Mesenchymal stem cell (in vitro differentiated cells and primary cell): ENCODE results near the gene GLI1.

Source experiments
- DNase-seq: peaks from one replicate; pipeline ENCODE4 v3.0.0-alpha.2; 2013
- H2AFZ ChIP-seq: one replicate; pipeline ENCODE4 v1.6.1; 2013; ENCODE audit warnings: low read depth, mild to moderate bottlenecking, control low read depth, inconsistent platforms, low read length, moderate library complexity
- H2AK5ac ChIP-seq: 2 replicates; pipeline ENCODE4 v1.6.1; 2013; ENCODE audit warnings: low read length, moderate library complexity, mild to moderate bottlenecking, inconsistent platforms; ENCODE audit not compliant: severe bottlenecking
- H2BK120ac ChIP-seq: one replicate; pipeline ENCODE4 v1.6.1; 2013; ENCODE audit warnings: low read depth, mild to moderate bottlenecking, inconsistent platforms, low read length, moderate library complexity
- H2BK12ac ChIP-seq, 2 experiments: one replicate each; pipeline ENCODE4 v1.6.1; 2013; ENCODE audit warnings: inconsistent platforms in 2 of 2, low read length in 2 of 2, mild to moderate bottlenecking in 2 of 2, moderate library complexity in 2 of 2, control low read depth in 1 of 2
- H2BK15ac ChIP-seq: one replicate; pipeline ENCODE4 v1.6.1; 2013; ENCODE audit warnings: mild to moderate bottlenecking, low read depth, inconsistent platforms; ENCODE audit not compliant: poor library complexity, severe bottlenecking
- H2BK5ac ChIP-seq: 2 replicates; pipeline ENCODE4 v1.6.1; 2013; ENCODE audit warnings: low read depth, mild to moderate bottlenecking, low read length, control low read depth, inconsistent platforms; ENCODE audit not compliant: poor library complexity, severe bottlenecking
- H3K14ac ChIP-seq, 2 experiments: one replicate each; pipeline ENCODE4 v1.6.1; 2013; ENCODE audit warnings: inconsistent platforms in 2 of 2, low read length in 2 of 2, control low read depth in 1 of 2, mild to moderate bottlenecking in 1 of 2, moderate library complexity in 1 of 2
- H3K18ac ChIP-seq, 2 experiments: one replicate each; pipeline ENCODE4 v1.6.1; 2013; ENCODE audit warnings: inconsistent platforms in 2 of 2, low read length in 2 of 2, control low read depth in 1 of 2, low read depth in 1 of 2, mild to moderate bottlenecking in 1 of 2
- H3K23ac ChIP-seq, 2 experiments: one replicate each; pipeline ENCODE4 v1.6.1; 2013; ENCODE audit warnings: inconsistent platforms in 2 of 2, low read length in 2 of 2, mild to moderate bottlenecking in 2 of 2, moderate library complexity in 2 of 2, control low read depth in 1 of 2
- H3K27ac ChIP-seq: 2 replicates; pipeline ENCODE4 v1.5.1; 2013; ENCODE audit warnings: mild to moderate bottlenecking, moderate library complexity, low read length, control low read depth, inconsistent platforms; ENCODE audit not compliant: poor library complexity, severe bottlenecking
- H3K27me3 ChIP-seq, 2 experiments: 2 replicates each; pipeline versions ENCODE4 v1.6.1 to v1.7.0; 2013; ENCODE audit warnings: low read length in 2 of 2, mild to moderate bottlenecking in 2 of 2, moderate library complexity in 2 of 2, control low read depth in 1 of 2, inconsistent platforms in 1 of 2; ENCODE audit not compliant: control insufficient read depth in 1 of 2, insufficient read depth in 1 of 2
- H3K36me3 ChIP-seq, 2 experiments: 2 replicates each; pipeline versions ENCODE4 v1.6.1 to v1.7.0; 2013; ENCODE audit warnings: low read length in 2 of 2, control low read depth in 1 of 2, inconsistent platforms in 1 of 2, low read depth in 1 of 2, mild to moderate bottlenecking in 1 of 2; ENCODE audit not compliant: insufficient read depth in 2 of 2, control insufficient read depth in 1 of 2
- H3K4ac ChIP-seq, 2 experiments: one replicate each; pipeline ENCODE4 v1.6.1; 2013; ENCODE audit warnings: inconsistent platforms in 2 of 2, low read length in 2 of 2, mild to moderate bottlenecking in 2 of 2, moderate library complexity in 2 of 2, control low read depth in 1 of 2, low read depth in 1 of 2
- H3K4me1 ChIP-seq: 2 replicates; pipeline ENCODE4 v1.6.1; 2013; ENCODE audit warnings: low read depth, low read length, control low read depth; ENCODE audit not compliant: control insufficient read depth, insufficient read depth
- H3K4me2 ChIP-seq: 2 replicates; pipeline ENCODE4 v1.6.1; 2013; ENCODE audit warnings: low read length, mild to moderate bottlenecking, inconsistent platforms; ENCODE audit not compliant: poor library complexity, severe bottlenecking
- H3K4me3 ChIP-seq, 2 experiments: 2 replicates each; pipeline versions ENCODE4 v1.5.1 to v1.7.0; 2013; ENCODE audit warnings: low read length in 2 of 2, mild to moderate bottlenecking in 2 of 2, control low read depth in 1 of 2, low read depth in 1 of 2; ENCODE audit not compliant: insufficient read depth in 1 of 2
- H3K79me1 ChIP-seq: replicated peaks from 2 replicates; pipeline ENCODE4 v1.6.1; 2013; ENCODE audit warnings: mild to moderate bottlenecking, control low read depth, low read length, inconsistent platforms; ENCODE audit not compliant: poor library complexity, severe bottlenecking
- H3K9ac ChIP-seq: 2 replicates; pipeline ENCODE4 v1.7.0; 2013; ENCODE audit warnings: mild to moderate bottlenecking, low read length, moderate library complexity
- H3K9me3 ChIP-seq: 2 replicates; pipeline ENCODE4 v1.7.0; 2013; ENCODE audit warnings: mild to moderate bottlenecking, low read length; ENCODE audit not compliant: control insufficient read depth
- H4K8ac ChIP-seq: one replicate; pipeline ENCODE4 v1.6.1; 2013; ENCODE audit warnings: inconsistent platforms, mild to moderate bottlenecking, low read length, moderate library complexity
- H4K91ac ChIP-seq: one replicate; pipeline ENCODE4 v1.6.1; 2013; ENCODE audit warnings: mild to moderate bottlenecking, low read length, inconsistent platforms
- WGBS: methylation state at CpG from one replicate; pipeline ENCODE4 v1.1.7; 2013; ENCODE audit warnings: mixed read lengths; 5-methylcytosine and 5-hydroxymethylcytosine counted together

The GLI1 gene

DNA sequence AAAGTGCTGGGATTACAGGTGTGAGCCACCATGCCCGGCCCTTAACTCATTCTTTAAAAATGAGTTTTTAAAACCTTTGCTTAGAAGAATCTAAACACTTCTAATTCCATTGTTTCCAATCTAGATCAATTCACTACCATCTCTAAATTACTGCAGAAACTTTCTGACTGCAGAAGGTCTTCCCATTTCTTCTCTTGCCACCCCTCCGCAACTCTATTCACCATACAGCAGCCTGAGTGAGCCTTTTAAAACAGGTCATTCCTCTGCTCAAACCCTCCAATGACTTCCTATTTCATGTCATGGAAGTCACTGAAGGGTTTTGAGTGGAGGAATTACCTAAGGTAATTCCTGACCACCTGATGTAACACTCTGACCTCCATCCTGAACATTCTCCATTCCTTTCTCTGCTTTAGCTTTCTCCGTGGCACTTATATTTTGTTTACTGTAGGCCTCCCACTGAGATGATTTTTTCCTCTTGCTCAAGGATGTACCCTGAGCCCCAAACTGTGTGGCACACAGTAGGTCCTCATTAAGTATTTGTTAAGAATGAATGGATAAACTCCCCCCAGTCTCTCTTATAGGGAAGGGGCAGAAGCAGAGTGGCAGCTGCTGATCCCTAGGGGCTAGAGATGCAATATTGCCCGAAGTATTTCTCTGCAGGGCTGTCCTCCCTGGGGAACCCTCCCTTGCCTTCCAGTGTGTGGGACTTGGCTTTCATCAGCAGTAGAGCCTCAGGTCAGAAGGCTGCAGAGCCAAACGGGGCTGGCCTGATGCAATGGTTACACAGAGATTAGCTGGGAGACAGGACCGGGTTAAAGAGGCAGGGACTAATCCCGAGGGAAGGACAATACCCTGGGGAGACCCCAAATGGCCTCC lies 59.6 kb downstream of the GLI1 start:
- peak overlapping the region; percentile 98 for H3K9ac ChIP-seq
- H2AK5ac ChIP-seq = no peak overlapping the region
- 33% methylated on average over 7 of the region's 7 CpGs for WGBS
- peak overlapping the region in 1 of 2 experiments; percentile 82 for H3K14ac ChIP-seq
- peak; percentile 43 for DNase-seq
- H4K91ac ChIP-seq = peak overlapping the region; percentile 19
- no peak overlapping the region for H4K8ac ChIP-seq
- H3K79me1 ChIP-seq = peaks cover 5% of the 10 kb centered on the region
- no peak overlapping the region for H3K23ac ChIP-seq
- no peak overlapping the region for H2BK120ac ChIP-seq
- H3K36me3 ChIP-seq = peaks cover 26 to 50% of the 10 kb centered on the region in 2 experiments
- H3K27me3 ChIP-seq = no peaks in the 10 kb centered on the region
- H3K27ac ChIP-seq = peak overlapping the region; percentile 95
- H3K4ac ChIP-seq = peak overlapping the region; percentile 14 to 15
- no peak overlapping the region for H2BK12ac ChIP-seq
- H2BK5ac ChIP-seq = no peak overlapping the region
- H2BK15ac ChIP-seq = no peak overlapping the region
- peaks cover 21% of the 10 kb centered on the region for H3K4me1 ChIP-seq
- H2AFZ ChIP-seq = no peak overlapping the region
- H3K4me3 ChIP-seq = peak overlapping the region; percentile 66 to 94
- no peaks in the 10 kb centered on the region for H3K9me3 ChIP-seq
- H3K4me2 ChIP-seq = peak overlapping the region; percentile 71
- H3K18ac ChIP-seq = peak overlapping the region in 1 of 2 experiments; percentile 94

DNA sequence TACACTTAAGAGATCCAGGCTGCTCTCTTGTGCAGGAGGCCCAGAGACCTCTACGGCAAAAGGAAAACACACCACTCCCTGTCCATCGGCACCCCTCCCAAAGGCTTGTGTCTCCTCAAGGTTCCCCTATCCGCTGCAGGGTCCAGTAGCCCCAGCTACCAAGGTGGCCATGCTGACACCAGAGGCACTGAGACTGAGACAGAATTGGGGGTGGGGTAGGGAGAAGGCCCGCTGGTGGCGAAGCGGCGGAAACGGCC lies 60.1 kb downstream of the GLI1 start:
- H3K9me3 ChIP-seq = no peaks in the 10 kb centered on the region
- peak overlapping the region; percentile 2 for H2AK5ac ChIP-seq
- peak overlapping the region; percentile 76 for H4K8ac ChIP-seq
- H2BK5ac ChIP-seq = peak overlapping the region; percentile 74
- no peak overlapping the region for H2BK120ac ChIP-seq
- peak overlapping the region in 1 of 2 experiments; percentile 84 for H3K14ac ChIP-seq
- H3K4me2 ChIP-seq = peak overlapping the region; percentile 71
- peaks cover 25% of the 10 kb centered on the region for H3K4me1 ChIP-seq
- H3K23ac ChIP-seq = peak overlapping the region in 1 of 2 experiments; percentile 10
- H3K79me1 ChIP-seq = peaks cover 3% of the 10 kb centered on the region
- peaks cover 27 to 50% of the 10 kb centered on the region in 2 experiments for H3K36me3 ChIP-seq
- peak overlapping the region; percentile 66 to 94 for H3K4me3 ChIP-seq
- no peak overlapping the region for H2AFZ ChIP-seq
- peak overlapping the region; percentile 95 for H3K27ac ChIP-seq
- WGBS = 0% methylated on average over 8 of the region's 8 CpGs
- peak overlapping the region in 1 of 2 experiments; percentile 78 for H2BK12ac ChIP-seq
- H3K4ac ChIP-seq = peak overlapping the region; percentile 10 to 74
- peak overlapping the region; percentile 19 for H4K91ac ChIP-seq
- no peak overlapping the region for H2BK15ac ChIP-seq
- no peak for DNase-seq
- peak overlapping the region; percentile 94 to 95 for H3K18ac ChIP-seq
- no peaks in the 10 kb centered on the region for H3K27me3 ChIP-seq
- H3K9ac ChIP-seq = peak overlapping the region; percentile 98

DNA sequence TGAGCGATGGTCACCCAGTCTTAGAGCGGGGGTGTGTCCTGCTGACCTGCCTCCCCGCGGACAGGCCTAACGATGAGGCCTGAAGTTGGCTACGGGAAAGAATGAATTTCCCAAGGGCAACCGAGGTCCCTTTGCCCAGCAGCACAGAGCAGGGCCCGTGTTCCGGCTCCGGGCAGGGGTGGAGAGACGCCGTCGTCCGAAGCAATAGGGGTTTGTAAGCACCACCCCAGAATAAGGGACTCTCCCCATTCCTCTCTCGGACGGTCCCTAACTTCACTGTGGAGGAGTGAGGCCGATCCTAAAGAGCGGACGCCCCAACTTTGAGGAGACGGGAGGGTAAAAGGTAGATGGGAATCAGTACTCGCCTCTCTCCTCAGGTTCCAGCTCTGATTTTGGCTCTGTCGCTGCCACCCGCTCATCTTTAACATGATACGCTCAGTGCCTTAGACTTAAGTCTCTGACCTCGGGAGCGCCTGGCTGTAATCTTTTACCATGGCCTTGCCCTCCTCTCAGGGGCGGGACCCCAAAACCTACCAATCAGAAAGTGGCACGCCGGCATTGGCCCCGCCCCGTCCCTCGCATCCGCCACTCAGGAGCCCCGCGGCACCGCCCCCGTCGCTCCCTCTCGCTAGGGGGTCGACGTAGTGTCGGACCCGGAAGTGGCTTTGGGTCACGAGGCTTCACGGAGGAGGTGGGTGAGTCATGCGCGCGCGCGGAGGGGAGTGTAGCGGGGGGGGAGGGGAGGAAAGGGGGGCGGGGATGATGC lies 60.7 kb downstream of the GLI1 start, which contains the start of gene DDIT3:
Gene DDIT3, minus strand, starts transcription at position 462 of the 766 bp plus-strand sequence. CDS start 3,108 bp downstream, outside the sequence.
- H3K9ac ChIP-seq = peak within 1 kb of the TSS; percentile 98
- no peaks in the 10 kb centered on the region for H3K79me1 ChIP-seq
- H3K18ac ChIP-seq = peak within 1 kb of the TSS; percentile 94 to 98
- peak within 1 kb of the TSS; percentile 73 for H3K4me2 ChIP-seq
- H2BK120ac ChIP-seq = peak within 1 kb of the TSS; percentile 93
- H2BK5ac ChIP-seq = peak within 1 kb of the TSS; percentile 74
- no peaks in the 10 kb centered on the region for H3K9me3 ChIP-seq
- H2BK15ac ChIP-seq = peak within 1 kb of the TSS; percentile 97
- H3K27ac ChIP-seq = peak within 1 kb of the TSS; percentile 99
- H2AFZ ChIP-seq = no peak within 1 kb of the TSS
- H2BK12ac ChIP-seq = peak within 1 kb of the TSS in 1 of 2 experiments; percentile 78
- peak within 1 kb of the TSS; percentile 19 for H4K91ac ChIP-seq
- H4K8ac ChIP-seq = peak within 1 kb of the TSS; percentile 76
- under 1% methylated on average over 42 of the region's 52 CpGs for WGBS
- H3K27me3 ChIP-seq = no peaks in the 10 kb centered on the region
- peak within 1 kb of the TSS in 1 of 2 experiments; percentile 10 for H3K23ac ChIP-seq
- peak within 1 kb of the TSS; percentile 74 to 94 for H3K4ac ChIP-seq
- H2AK5ac ChIP-seq = peak within 1 kb of the TSS; percentile 47
- H3K4me1 ChIP-seq = peaks cover 27% of the 10 kb centered on the region
- peaks cover 27 to 50% of the 10 kb centered on the region in 2 experiments for H3K36me3 ChIP-seq
- H3K4me3 ChIP-seq = peak within 1 kb of the TSS; percentile 66 to 94
- DNase-seq = peak; percentile 99
- H3K14ac ChIP-seq = peak within 1 kb of the TSS in 1 of 2 experiments; percentile 84
